Lower lobe of right lung (tissue), 2 donors: ENCODE measurements around the gene OVAAL. TPM values are rescaled to one million over a fixed set of nuclear protein-coding genes. Genes with fewer than 3 reads are reported as not detected.

Source experiments
- ATAC-seq, 2 donors: fragments of 200-7000 bp; cut with Tn5 transposase; one replicate each; pipeline ENCODE4 v1.9.1; 2020 to 2022; ENCODE audit warnings: mild to moderate bottlenecking in 2 of 2, moderate library complexity in 2 of 2
- DNase-seq: peaks from one replicate; pipeline ENCODE4 v3.0.0-alpha.2; 2020
- H3K27ac ChIP-seq: fragments of 200-600 bp; one replicate; pipeline ENCODE4 v1.8.0; 2022
- H3K27me3 ChIP-seq: fragments of 200-600 bp; one replicate; pipeline ENCODE4 v1.8.0; 2022; ENCODE audit warnings: low read depth
- H3K36me3 ChIP-seq: fragments of 200-600 bp; one replicate; pipeline ENCODE4 v1.8.0; 2022; ENCODE audit warnings: mild to moderate bottlenecking
- H3K4me1 ChIP-seq: fragments of 200-600 bp; one replicate; pipeline ENCODE4 v1.8.0; 2022
- H3K4me3 ChIP-seq: fragments of 200-600 bp; one replicate; pipeline ENCODE4 v1.8.0; 2022; ENCODE audit warnings: mild to moderate bottlenecking
- H3K9me3 ChIP-seq: fragments of 200-600 bp; one replicate; pipeline ENCODE4 v1.8.0; 2022
- CTCF ChIP-seq: fragments of 200-600 bp; IDR thresholded peaks from one replicate; pipeline ENCODE4 v1.8.0; 2022; ENCODE audit warnings: antibody characterized with exemption, mild to moderate bottlenecking
- intact Hi-C: fragments of 100-400 bp; cut with DNase I; formaldehyde crosslinking; loops from one replicate; pipeline ENCODE4 v1.11.0; 2022
- total RNA-seq: library from RNA; stranded (reverse); fragmentation: NEBNext Ultra II Directional; extraction: Animal tissue kit (Norgen Biotek cat#: 25700); gene quantifications from one replicate; pipeline ENCODE4 v1.2.1, GENCODE V29; 2021
- donor health status: DM: no; HTN: yes; CAD: no; lungs with severe emphysema.

Gene OVAAL
- total RNA-seq, 1 donor from 2014 or later: not detected

GRCh38 chr1:180540697-180541594 is 17.8 kb upstream of the OVAAL start:
- Histone ChIP-seq H3K36me3 (no peaks in the 10 kb centered on the region), H3K27ac (no peak overlapping the region), H3K4me3 (no peak overlapping the region), H3K4me1 (no peaks in the 10 kb centered on the region), H3K27me3 (no peaks in the 10 kb centered on the region), H3K9me3 (no peaks in the 10 kb centered on the region)
- intact Hi-C loops: no loop called here
- ATAC-seq (no peak), DNase-seq (no peak)
- TF ChIP-seq CTCF: no peak

GRCh38 chr1:180542113-180542837 is 16.5 kb upstream of the OVAAL start:
- H3K4me3 ChIP-seq: no peak overlapping the region
- intact Hi-C loops: no loop called here
- ATAC-seq (no peak), DNase-seq (no peak)
- no peaks in the 10 kb centered on the region for H3K9me3 ChIP-seq
- H3K27ac ChIP-seq: peak overlapping the region; percentile 11
- no peak for TF ChIP-seq CTCF
- no peaks in the 10 kb centered on the region for H3K27me3 ChIP-seq
- H3K36me3 ChIP-seq: no peaks in the 10 kb centered on the region
- no peaks in the 10 kb centered on the region for H3K4me1 ChIP-seq

- Histone ChIP-seq H3K4me3 (no peak overlapping the region), H3K4me1 (no peaks in the 10 kb centered on the region), H3K9me3 (no peaks in the 10 kb centered on the region), H3K27me3 (no peaks in the 10 kb centered on the region), H3K27ac (peak overlapping the region; percentile 11), H3K36me3 (no peaks in the 10 kb centered on the region)
- intact Hi-C loops: no loop called here
- ATAC-seq (no peak), DNase-seq (no peak)
- no peak for TF ChIP-seq CTCF
These were observed 16.0 kb upstream of the OVAAL start for GRCh38 chr1:180542838-180543145.

GRCh38 chr1:180544050-180544449 is 14.7 kb upstream of the OVAAL start:
- no peak overlapping the region for H3K27ac ChIP-seq

GRCh38 chr1:180545991-180546390 is 12.8 kb upstream of the OVAAL start:
- no peaks in the 10 kb centered on the region for H3K36me3 ChIP-seq
- H3K27me3 ChIP-seq: no peaks in the 10 kb centered on the region
- no peak overlapping the region for H3K4me3 ChIP-seq
- no peaks in the 10 kb centered on the region for H3K4me1 ChIP-seq
- ATAC-seq: no peak
- no peaks in the 10 kb centered on the region for H3K9me3 ChIP-seq
- intact Hi-C loops: no loop called here
- no peak for DNase-seq
- no peak overlapping the region for H3K27ac ChIP-seq
- TF ChIP-seq CTCF: no peak

More at GRCh38 chr1:180544050-180544449, 14.7 kb upstream of the OVAAL start:
- DNase-seq (no peak), ATAC-seq (no peak)
- H3K27me3 ChIP-seq: no peaks in the 10 kb centered on the region
- no peak for TF ChIP-seq CTCF
- H3K4me1 ChIP-seq: no peaks in the 10 kb centered on the region
- intact Hi-C loops: no loop called here
- no peaks in the 10 kb centered on the region for H3K9me3 ChIP-seq
- no peak overlapping the region for H3K4me3 ChIP-seq
- no peaks in the 10 kb centered on the region for H3K36me3 ChIP-seq
